ENCODE data around the gene QARS1. TPM values are rescaled to one million over a fixed set of nuclear protein-coding genes. Genes with fewer than 3 reads are reported as not detected.

QARS1 gene
- polyA plus RNA-seq, 1 donor (not counting 4 experiments of a cell fraction or from before 2014, with no cell fraction given): 131 TPM

- H3K4me2 ChIP-seq (ENCODE audit: control insufficient read depth, extremely low read depth, insufficient read depth, low read depth, low read length): peak overlapping the region; percentile 89
- no peak for DNase-seq (ENCODE audit: low read depth, low spot score)
- peaks cover 19% of the 10 kb centered on the region for H3K4me1 ChIP-seq (ENCODE audit: control insufficient read depth, extremely low read depth, insufficient read depth, low read length)
- no peaks in the 10 kb centered on the region for H3K27me3 ChIP-seq (ENCODE audit: control insufficient read depth, extremely low read depth, insufficient read depth, low read length)
- peaks cover 9 to 16% of the 10 kb centered on the region in 2 experiments for H3K36me3 ChIP-seq (ENCODE audit: control insufficient read depth in 2 of 2, extremely low read depth in 1 of 2, insufficient read depth in 2 of 2, low read length in 2 of 2)
- FAIRE-seq: no peak
- dilution Hi-C loops (cut with MboI; ENCODE audit: extremely low pct_ligation_motif_present, low sequenced_read_pairs): no loop called here
- H3K9me1 ChIP-seq (ENCODE audit: control insufficient read depth, extremely low read depth, insufficient read depth, low read length): no peaks in the 10 kb centered on the region
- H3K9me3 ChIP-seq (ENCODE audit: control insufficient read depth, low read depth, low read length): no peaks in the 10 kb centered on the region
- H3K4me3 ChIP-seq (ENCODE audit: control insufficient read depth in 2 of 3, extremely low read depth in 1 of 3, insufficient read depth in 2 of 3, low read depth in 1 of 3, low read length in 3 of 3): peak overlapping the region; percentile 69 to 93 (median 92)
- H2AFZ ChIP-seq (ENCODE audit: control insufficient read depth, low read length): peak overlapping the region; percentile 82
- TF ChIP-seq CTCF (optimal IDR thresholded peaks at IDR 0.05 in 1 of 3, IDR thresholded peaks at IDR 0.05 in 1 of 3, conservative IDR thresholded peaks at IDR 0.05 in 1 of 3; ENCODE audit: extremely low read depth in 1 of 3, insufficient read depth in 2 of 3, low read length in 3 of 3) (no peak), EZH2 (IDR thresholded peaks at IDR 0.05; ENCODE audit: low read length) (no peak)
- no peaks in the 10 kb centered on the region for H4K20me1 ChIP-seq (ENCODE audit: control insufficient read depth, extremely low read depth, insufficient read depth, low read length)
- H3K27ac ChIP-seq (ENCODE audit: control insufficient read depth, insufficient read depth, low read length): no peak overlapping the region
- H3K9ac ChIP-seq (ENCODE audit: control insufficient read depth, extremely low read depth, insufficient read depth, low read length): peak overlapping the region; percentile 73
- H3K79me2 ChIP-seq (ENCODE audit: control insufficient read depth, insufficient read depth, low read length): peaks cover 18% of the 10 kb centered on the region
These were observed 27.5 kb upstream of the QARS1 start for GRCh38 chr3:49132073-49132436.

GRCh38 chr3:49131576-49131975 lies 27.0 kb upstream of the QARS1 start:
- Histone ChIP-seq H3K79me2 (ENCODE audit: control insufficient read depth, insufficient read depth, low read length) (peaks cover 18% of the 10 kb centered on the region), H2AFZ (ENCODE audit: control insufficient read depth, low read length) (no peak overlapping the region), H3K4me1 (ENCODE audit: control insufficient read depth, extremely low read depth, insufficient read depth, low read length) (peaks cover 19% of the 10 kb centered on the region), H3K4me3 (ENCODE audit: control insufficient read depth in 2 of 3, extremely low read depth in 1 of 3, insufficient read depth in 2 of 3, low read depth in 1 of 3, low read length in 3 of 3) (peak overlapping the region; percentile 69 to 93 (median 92)), H4K20me1 (ENCODE audit: control insufficient read depth, extremely low read depth, insufficient read depth, low read length) (no peaks in the 10 kb centered on the region), H3K9me1 (ENCODE audit: control insufficient read depth, extremely low read depth, insufficient read depth, low read length) (no peaks in the 10 kb centered on the region), H3K36me3 (ENCODE audit: control insufficient read depth in 2 of 2, extremely low read depth in 1 of 2, insufficient read depth in 2 of 2, low read length in 2 of 2) (peaks cover 10 to 16% of the 10 kb centered on the region in 2 experiments), H3K4me2 (ENCODE audit: control insufficient read depth, extremely low read depth, insufficient read depth, low read depth, low read length) (peak overlapping the region; percentile 89), H3K27ac (ENCODE audit: control insufficient read depth, insufficient read depth, low read length) (no peak overlapping the region), H3K9ac (ENCODE audit: control insufficient read depth, extremely low read depth, insufficient read depth, low read length) (no peak overlapping the region), H3K9me3 (ENCODE audit: control insufficient read depth, low read depth, low read length) (no peaks in the 10 kb centered on the region), H3K27me3 (ENCODE audit: control insufficient read depth, extremely low read depth, insufficient read depth, low read length) (no peaks in the 10 kb centered on the region)
- FAIRE-seq (no peak), DNase-seq (ENCODE audit: low read depth, low spot score) (no peak)
- TF ChIP-seq CTCF (optimal IDR thresholded peaks at IDR 0.05 in 1 of 3, IDR thresholded peaks at IDR 0.05 in 1 of 3, conservative IDR thresholded peaks at IDR 0.05 in 1 of 3; ENCODE audit: extremely low read depth in 1 of 3, insufficient read depth in 2 of 3, low read length in 3 of 3): no peak
- no peak for TF ChIP-seq EZH2 (IDR thresholded peaks at IDR 0.05; ENCODE audit: low read length)
- dilution Hi-C loops (cut with MboI; ENCODE audit: extremely low pct_ligation_motif_present, low sequenced_read_pairs): no loop called here
